HG03060 (cell line): ENCODE data around the gene MYL2.
"Not testable (repeated sequence)": the region's sequence is repeated elsewhere in the genome, so short reads cannot be mapped to it uniquely, and the experiment has no call there.

Source experiments
- ATAC-seq: cut with Tn5 transposase; IDR thresholded peaks from one replicate; pipeline ENCODE4 v1.9.1; 2021; ENCODE audit warnings: low read depth, moderate number of reproducible peaks; ENCODE audit not compliant: unreplicated experiment

The MYL2 gene

GRCh38 chr12:110920324-110920910 lies at the start of gene MYL2:
Gene MYL2 (minus strand): TSS chr12:110920579. CDS start chr12:110920529, 50 bp downstream.
- ATAC-seq: no peak

- ATAC-seq: no peak
These were observed 45.8 kb upstream of the MYL2 start for GRCh38 chr12:110966081-110966760.

GRCh38 chr12:110965574-110965973 lies 45.2 kb upstream of the MYL2 start:
- ATAC-seq: no peak

- ATAC-seq: no peak
These were observed 40.4 kb upstream of the MYL2 start for GRCh38 chr12:110960795-110961194.

GRCh38 chr12:110957652-110958051 lies 37.3 kb upstream of the MYL2 start:
- no peak for ATAC-seq

GRCh38 chr12:110957159-110957558 lies 36.8 kb upstream of the MYL2 start:
- no peak for ATAC-seq

GRCh38 chr12:110950867-110951266 lies 30.5 kb upstream of the MYL2 start:
- ATAC-seq: not testable (repeated sequence)

- ATAC-seq: not testable (repeated sequence)
These were observed 30.1 kb upstream of the MYL2 start for GRCh38 chr12:110950466-110950865.

GRCh38 chr12:110948041-110948440 lies 27.7 kb upstream of the MYL2 start:
- no peak for ATAC-seq

- no peak for ATAC-seq
These were observed 23.0 kb upstream of the MYL2 start for GRCh38 chr12:110943373-110943772.

GRCh38 chr12:110941391-110941790 lies 21.0 kb upstream of the MYL2 start:
- no peak for ATAC-seq

GRCh38 chr12:110940933-110941332 lies 20.6 kb upstream of the MYL2 start:
- no peak for ATAC-seq

- ATAC-seq: no peak
These were observed 19.9 kb upstream of the MYL2 start for GRCh38 chr12:110940296-110940695.

GRCh38 chr12:110937104-110937641 lies 16.8 kb upstream of the MYL2 start:
- no peak for ATAC-seq

GRCh38 chr12:110936367-110937103 lies 16.2 kb upstream of the MYL2 start:
- ATAC-seq: no peak

- no peak for ATAC-seq
These were observed 15.2 kb upstream of the MYL2 start for GRCh38 chr12:110935588-110935987.

GRCh38 chr12:110934093-110934852 lies 13.9 kb upstream of the MYL2 start:
- ATAC-seq: no peak

GRCh38 chr12:110933326-110933974 lies 13.1 kb upstream of the MYL2 start:
- ATAC-seq: no peak

- no peak for ATAC-seq
These were observed 11.7 kb upstream of the MYL2 start for GRCh38 chr12:110932046-110932445.

GRCh38 chr12:110931315-110931728 lies 10.9 kb upstream of the MYL2 start:
- ATAC-seq: no peak
